Gastrocnemius medialis (tissue), 4 donors: ENCODE measurements around the gene KRT13.

ENCODE experiments used
- CTCF ChIP-seq, 5 experiments: fragments of 450-650 bp in 3 of 5; fragments of 200-600 bp in 2 of 5; sonication (generic) in 2 of 5; IDR thresholded peaks in 4 of 5; conservative IDR thresholded peaks in 1 of 5; 1 replicate in 4 of 5; 2 replicates in 1 of 5; pipeline ENCODE4 v1.5.1; 2016 to 2019; ENCODE audit warnings: antibody characterized with exemption in 5 of 5, mild to moderate bottlenecking in 3 of 5, moderate library complexity in 3 of 5
- POLR2A ChIP-seq, 2 donors: fragments of 450-650 bp; IDR thresholded peaks; one replicate each; pipeline ENCODE4 v1.6.1; 2017; ENCODE audit warnings: antibody characterized with exemption in 2 of 2, mild to moderate bottlenecking in 2 of 2, moderate library complexity in 2 of 2

GRCh38 chr17:41494524-41494923 lies 10.9 kb downstream of the KRT13 start:
- TF ChIP-seq CTCF (IDR thresholded peaks at IDR 0.05 in 4 of 5, conservative IDR thresholded peaks at IDR 0.05 in 1 of 5) (no peak), POLR2A (IDR thresholded peaks at IDR 0.05) (no peak)
